Stimulated activated CD4-positive, alpha-beta T cell treated with anti-CD3 and anti-CD28 coated beads, TNF-alpha, amount 100 ng/mL, for 24 hours (primary cell): Measurements from ENCODE around the gene TMEM25.
"Not testable (repeated sequence)": the region's sequence is repeated elsewhere in the genome, so short reads cannot be mapped to it uniquely, and the experiment has no call there.

Experiments
- DNase-seq, 3 experiments: peaks; one replicate each; pipeline ENCODE4 v3.0.0-alpha.2; 2020; ENCODE audit warnings: low read depth in 3 of 3

The TMEM25 gene

GRCh38 chr11:118532091-118532490 is 1.1 kb downstream of the TMEM25 start:
- DNase-seq = no peak

- no peak for DNase-seq
These were observed 2.1 kb downstream of the TMEM25 start for GRCh38 chr11:118532852-118533768.

GRCh38 chr11:118533769-118534729 is 3.1 kb downstream of the TMEM25 start:
- no peak for DNase-seq

GRCh38 chr11:118535261-118535660 is 4.3 kb downstream of the TMEM25 start:
- DNase-seq = no peak

- no peak for DNase-seq
These were observed 5.7 kb downstream of the TMEM25 start for GRCh38 chr11:118536726-118537125.

- no peak for DNase-seq
These were observed 6.5 kb downstream of the TMEM25 start for GRCh38 chr11:118537409-118537980.

- DNase-seq = no peak
These were observed 13.1 kb downstream of the TMEM25 start for GRCh38 chr11:118544010-118544646.

GRCh38 chr11:118544647-118545010 is 13.6 kb downstream of the TMEM25 start:
- no peak for DNase-seq

GRCh38 chr11:118545533-118545932 is 14.5 kb downstream of the TMEM25 start:
- DNase-seq = no peak

GRCh38 chr11:118547132-118547531 is 16.1 kb downstream of the TMEM25 start:
- DNase-seq = no peak

GRCh38 chr11:118552341-118552740 is 21.3 kb downstream of the TMEM25 start:
- DNase-seq = no peak

GRCh38 chr11:118560806-118561205 is 29.8 kb downstream of the TMEM25 start:
- no peak for DNase-seq

- DNase-seq = no peak
These were observed 34.1 kb downstream of the TMEM25 start for GRCh38 chr11:118565051-118565450.

- DNase-seq = no peak
These were observed 38.7 kb downstream of the TMEM25 start for GRCh38 chr11:118569670-118570069.

GRCh38 chr11:118570787-118571186 is 39.8 kb downstream of the TMEM25 start:
- DNase-seq = no peak

- peak in 1 of 3 experiments; percentile 4 for DNase-seq
These were observed 40.7 kb downstream of the TMEM25 start for GRCh38 chr11:118571701-118572060.

GRCh38 chr11:118572061-118572980 is 41.3 kb downstream of the TMEM25 start, which contains the start of gene ARCN1:
Gene ARCN1 (plus strand): TSS chr11:118572409. CDS start chr11:118572548, 139 bp downstream.
- DNase-seq = peak; percentile 53 to 73 (median 59)

GRCh38 chr11:118572981-118573550 is 42.1 kb downstream of the TMEM25 start:
- DNase-seq = peak in 1 of 3 experiments; percentile 12

GRCh38 chr11:118574636-118575035 is 43.6 kb downstream of the TMEM25 start:
- no peak for DNase-seq

GRCh38 chr11:118577995-118578394 is 47.0 kb downstream of the TMEM25 start:
- DNase-seq = not testable (repeated sequence)
